ENCODE measurements around the gene MRPS25.

The MRPS25 gene

GRCh38 chr3:15064835-15065549 lies at the start of gene MRPS25:
TSS of gene MRPS25 (minus strand) at chr3:15065315. CDS start at chr3:15065194, 121 bp downstream.
- peak; percentile 92 for DNase-seq

DNA sequence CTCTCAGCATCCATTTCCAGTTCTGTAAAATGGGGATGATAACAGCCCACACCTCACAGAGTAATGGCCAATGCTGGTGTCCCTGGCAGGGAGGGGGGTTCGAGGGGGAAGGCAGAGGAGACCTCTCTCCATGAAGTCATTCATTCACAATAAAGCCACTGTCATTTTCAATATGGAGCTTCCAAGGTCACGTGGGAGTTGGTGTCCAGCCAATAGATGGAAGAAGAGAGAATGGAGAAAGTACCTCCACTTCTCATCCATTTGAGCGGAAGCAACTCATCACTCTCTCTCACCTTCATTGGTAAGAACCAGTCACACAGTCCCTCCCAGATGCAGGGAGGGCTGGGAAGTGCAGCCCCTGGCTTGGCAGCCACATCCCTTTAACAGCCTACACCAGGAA lies 48.8 kb upstream of the MRPS25 start:
- DNase-seq, result no peak

- DNase-seq, result peak; percentile 79
Observed at GRCh38 chr3:15113471-15113870, 48.4 kb upstream of the MRPS25 start.

- no peak for DNase-seq
Observed at GRCh38 chr3:15112011-15112410, 46.9 kb upstream of the MRPS25 start.

- DNase-seq, result no peak
Observed at GRCh38 chr3:15110206-15110605, 45.1 kb upstream of the MRPS25 start.

- no peak for DNase-seq
Observed at GRCh38 chr3:15108869-15109268, 43.8 kb upstream of the MRPS25 start.

DNA sequence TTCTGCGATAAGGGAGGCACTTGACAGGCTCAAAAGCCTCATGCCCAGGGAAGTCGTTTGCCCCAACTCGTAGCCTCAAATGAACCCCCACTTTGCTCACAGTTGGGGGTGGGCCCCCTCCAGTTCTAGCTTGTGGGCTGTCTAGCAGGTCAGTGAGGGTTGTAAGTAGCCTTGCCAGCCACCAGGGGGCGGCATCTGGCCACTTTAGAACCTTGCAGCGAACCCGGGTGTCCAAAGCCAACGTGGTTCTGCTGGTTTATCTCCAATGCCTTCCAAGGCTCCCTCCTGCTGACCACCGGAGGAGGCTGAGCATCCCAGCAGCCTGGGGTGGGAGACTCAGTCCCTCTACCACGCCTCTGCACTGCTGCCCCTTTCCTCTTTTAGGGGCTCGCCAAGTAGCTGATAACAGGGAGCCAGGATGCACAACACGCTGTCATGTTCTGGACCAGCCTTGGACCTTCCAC lies 43.0 kb upstream of the MRPS25 start:
- DNase-seq, result peak; percentile 75

GRCh38 chr3:15107075-15107947 lies 42.2 kb upstream of the MRPS25 start:
- no peak for DNase-seq

DNA sequence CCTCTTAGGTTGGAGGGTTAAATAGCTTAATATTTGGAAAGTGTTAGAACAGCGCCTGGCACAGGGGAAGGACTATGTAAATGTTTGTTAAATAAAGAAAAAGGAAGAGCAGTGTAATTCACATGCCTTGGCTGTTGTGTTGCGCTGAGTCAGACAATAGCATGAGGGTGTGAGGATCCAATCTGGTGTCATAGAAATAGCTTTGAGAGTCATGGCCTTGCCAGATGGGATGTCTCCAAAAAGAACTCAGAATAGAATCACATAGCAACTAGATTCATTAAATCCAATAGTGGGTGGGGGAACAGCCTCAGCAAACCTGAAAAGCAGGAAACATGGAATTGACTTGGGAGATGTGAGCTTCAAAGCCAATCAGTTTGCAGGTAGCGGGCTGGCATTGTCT lies 37.7 kb upstream of the MRPS25 start:
- peak; percentile 51 for DNase-seq

- peak; percentile 51 for DNase-seq
Observed at GRCh38 chr3:15102256-15102655, 37.1 kb upstream of the MRPS25 start.

GRCh38 chr3:15099364-15100098 lies 34.4 kb upstream of the MRPS25 start:
- DNase-seq, result peak; percentile 30

GRCh38 chr3:15098503-15099363 lies 33.6 kb upstream of the MRPS25 start, which contains the start of gene RBSN:
TSS of gene RBSN (minus strand) at chr3:15099148. CDS start at chr3:15096120, 3,028 bp downstream.
- DNase-seq, result peak; percentile 94

DNA sequence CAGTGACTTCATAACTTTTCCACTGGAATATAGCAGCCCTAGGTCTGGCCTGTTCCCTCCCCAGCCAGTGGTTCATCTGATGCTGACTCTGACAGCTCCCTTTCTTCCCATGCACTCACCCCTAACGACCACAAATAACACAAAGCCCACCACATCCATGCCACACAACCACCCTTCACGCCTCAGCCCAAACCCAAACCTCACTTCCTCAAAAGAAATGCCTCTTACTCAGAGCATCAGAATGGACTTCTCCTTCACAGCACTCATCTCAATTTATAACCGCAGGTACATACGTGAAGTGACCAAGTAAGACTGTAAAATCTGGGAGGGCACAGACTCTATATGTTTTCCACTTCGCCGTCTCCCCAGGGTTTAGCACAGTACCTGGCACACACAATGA lies 32.8 kb upstream of the MRPS25 start:
- DNase-seq, result no peak

DNA sequence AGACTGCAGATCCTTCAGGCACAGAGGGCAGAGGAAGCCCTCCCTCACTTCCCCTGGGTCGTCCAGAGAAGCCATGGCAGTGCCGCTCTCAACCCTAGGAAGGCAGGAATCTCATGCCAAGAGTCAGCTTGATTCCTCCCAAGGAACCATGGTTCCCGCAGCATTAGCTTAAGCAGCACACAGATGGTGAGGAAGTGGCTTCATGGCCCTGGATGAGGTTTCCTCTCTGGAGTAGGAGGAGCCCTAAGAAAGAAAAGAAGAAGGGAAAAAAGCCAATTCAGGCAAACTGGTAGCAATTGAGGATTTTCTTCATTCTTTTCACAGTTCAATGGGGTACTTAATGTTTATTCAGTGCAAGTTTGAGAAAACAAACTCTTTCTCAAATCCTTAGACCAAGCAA lies 30.9 kb upstream of the MRPS25 start:
- no peak for DNase-seq

DNA sequence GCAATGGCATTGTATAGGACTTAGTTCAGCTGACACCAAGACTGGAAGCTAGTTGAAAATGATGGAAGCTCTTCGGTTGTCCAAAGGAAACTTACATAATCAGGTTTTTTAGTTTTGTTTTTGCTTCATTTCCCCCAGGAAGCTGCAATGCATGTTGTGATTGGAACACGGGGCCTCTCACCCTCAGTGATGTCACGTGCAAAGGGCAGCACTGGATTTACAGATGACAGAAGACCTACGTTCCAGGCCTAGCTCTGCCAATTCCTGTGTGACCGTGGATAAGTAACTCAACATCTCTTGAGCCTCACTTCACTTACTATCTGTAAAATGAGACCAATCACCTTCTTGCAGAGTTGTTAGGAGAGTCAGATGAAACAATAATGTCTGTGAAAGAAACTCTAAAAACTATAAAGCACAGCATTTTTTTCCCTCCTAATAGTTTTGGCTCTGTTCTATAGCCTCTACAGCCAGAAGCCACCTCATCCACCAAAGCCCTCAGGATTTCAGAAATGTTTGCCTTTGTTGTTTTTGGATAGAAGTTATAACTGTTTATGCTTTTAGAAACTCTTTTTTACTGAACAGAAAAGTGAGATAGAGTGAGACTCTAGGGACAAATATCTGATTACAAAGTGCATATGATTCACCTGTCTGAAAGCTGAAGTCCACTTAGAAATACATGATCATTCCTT lies 29.2 kb upstream of the MRPS25 start:
- DNase-seq, result no peak

DNA sequence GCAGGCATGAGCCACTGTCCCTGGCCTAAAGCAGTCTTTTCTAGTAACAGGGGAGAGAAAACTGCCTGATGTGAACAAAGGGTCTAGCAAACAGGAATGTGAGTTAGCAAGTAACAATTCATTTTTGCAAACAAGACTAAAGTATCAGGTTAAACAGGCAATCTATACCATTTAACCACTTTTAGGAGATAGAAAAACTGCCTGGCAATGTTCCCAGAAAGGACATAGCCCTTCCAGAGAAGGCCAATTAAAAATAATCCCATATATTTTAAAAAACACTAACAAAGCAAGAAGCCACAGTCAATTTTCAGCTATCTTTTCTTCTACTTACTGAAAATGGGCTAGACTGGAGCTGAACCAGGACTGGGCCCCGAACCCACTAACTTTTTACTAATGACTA lies 27.6 kb upstream of the MRPS25 start:
- no peak for DNase-seq

DNA sequence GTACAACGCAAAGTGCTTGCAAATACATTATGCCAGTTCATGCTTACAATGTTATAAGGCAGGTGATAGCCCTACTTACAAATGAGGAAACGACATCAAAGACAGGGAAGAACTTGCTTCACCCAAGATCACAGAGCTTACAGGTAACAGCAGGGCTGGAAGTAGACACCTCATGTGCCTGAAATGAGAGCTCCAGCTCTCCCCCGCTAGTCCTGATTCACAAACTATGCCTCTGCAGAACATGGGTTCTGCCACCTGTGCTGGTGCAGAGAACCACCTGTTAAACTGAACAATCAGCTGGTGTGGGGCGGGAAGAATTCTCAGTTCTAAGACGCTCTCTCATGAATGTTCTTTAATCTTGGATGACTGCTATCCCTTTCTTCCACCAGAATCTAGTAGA lies 26.5 kb upstream of the MRPS25 start:
- no peak for DNase-seq

DNA sequence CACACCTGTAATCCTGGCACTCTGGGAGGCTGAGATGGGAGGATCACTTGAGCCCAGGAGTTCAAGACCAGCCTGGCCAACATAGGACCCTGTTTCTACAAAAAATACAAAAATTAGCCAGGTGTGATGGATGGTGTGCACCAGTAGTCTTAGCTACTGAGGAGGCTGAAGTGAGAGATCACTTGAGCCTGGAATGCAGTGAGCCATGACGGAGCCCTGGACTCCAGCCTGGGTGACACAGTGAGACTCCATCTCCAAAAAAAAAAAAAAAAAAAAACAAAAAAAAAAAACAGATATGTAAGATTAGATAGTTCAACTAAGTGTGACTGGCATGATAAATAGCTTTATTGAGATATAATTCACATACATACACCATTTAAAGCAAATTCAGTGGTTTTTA lies 24.1 kb upstream of the MRPS25 start:
- DNase-seq, result no peak

- DNase-seq, result no peak
Observed at GRCh38 chr3:15086699-15087098, 21.6 kb upstream of the MRPS25 start.

DNA sequence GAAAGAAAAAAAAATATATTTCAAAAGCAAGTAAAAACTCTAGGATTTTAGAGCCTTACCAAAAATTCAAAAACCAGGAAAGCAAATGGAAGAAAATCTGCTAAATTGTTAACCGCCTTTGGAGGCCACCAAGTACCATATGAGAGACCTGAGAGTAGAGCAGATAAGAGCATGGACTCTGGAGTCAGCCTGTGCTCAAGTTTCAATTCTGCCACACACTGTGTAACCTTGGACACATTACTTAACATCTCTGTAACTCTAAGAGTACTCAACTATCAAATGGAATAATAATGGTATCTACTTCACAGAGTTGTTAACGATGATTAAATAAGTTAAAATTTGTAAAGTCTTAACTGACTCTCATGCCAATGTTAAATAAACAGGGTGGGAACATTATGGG lies 21.1 kb upstream of the MRPS25 start:
- DNase-seq, result no peak

- DNase-seq, result no peak
Observed at GRCh38 chr3:15083252-15083651, 18.1 kb upstream of the MRPS25 start.
